Cardiac fibroblast (primary cell): ENCODE data around the gene ZDHHC1.
A peak's percentile ranks its signal among the peaks of the same experiment; 100 is the strongest.
"Not testable (repeated sequence)": the region's sequence is repeated elsewhere in the genome, so short reads cannot be mapped to it uniquely, and the experiment has no call there.

Source experiments
- DNase-seq, 2 donors: peaks; one replicate each; pipeline versions ENCODE4 v3.0.0 to v3.0.0-alpha.2; 2010; ENCODE audit warnings: low read depth in 2 of 2
- H3K4me3 ChIP-seq, 2 donors: replicated peaks in 1 of 2; 1 replicate in 1 of 2; 2 replicates in 1 of 2; pipeline ENCODE4 v1.5.1; 2011; ENCODE audit warnings: low read depth in 2 of 2, low read length in 2 of 2, mild to moderate bottlenecking in 2 of 2, moderate library complexity in 1 of 2
- CTCF ChIP-seq: IDR thresholded peaks from one replicate; pipeline ENCODE4 v1.5.1; 2011; ENCODE audit warnings: low read depth, mild to moderate bottlenecking, low read length, inconsistent platforms

The ZDHHC1 gene

GRCh38 chr16:67364600-67365235 lies 51.6 kb downstream of the ZDHHC1 start:
- H3K4me3 ChIP-seq = no peak overlapping the region
- TF ChIP-seq CTCF = no peak
- DNase-seq = no peak

- TF ChIP-seq CTCF = no peak
- no peak overlapping the region for H3K4me3 ChIP-seq
- DNase-seq = no peak
Measured at GRCh38 chr16:67361038-67361437, 55.2 kb downstream of the ZDHHC1 start.

GRCh38 chr16:67359540-67360269 lies 56.6 kb downstream of the ZDHHC1 start:
- DNase-seq, H3K4me3 ChIP-seq: not testable (repeated sequence)

- DNase-seq = no peak
- TF ChIP-seq CTCF = no peak
- no peak overlapping the region for H3K4me3 ChIP-seq
Measured at GRCh38 chr16:67357561-67357960, 58.7 kb downstream of the ZDHHC1 start.

GRCh38 chr16:67356396-67356795 lies 59.9 kb downstream of the ZDHHC1 start:
- DNase-seq = no peak
- H3K4me3 ChIP-seq = no peak overlapping the region
- TF ChIP-seq CTCF = no peak

GRCh38 chr16:67352463-67352862 lies 63.8 kb downstream of the ZDHHC1 start:
- H3K4me3 ChIP-seq, DNase-seq: not testable (repeated sequence)

GRCh38 chr16:67350324-67350723 lies 66.0 kb downstream of the ZDHHC1 start:
- H3K4me3 ChIP-seq = no peak overlapping the region
- DNase-seq = no peak
- TF ChIP-seq CTCF = no peak

GRCh38 chr16:67349172-67349571 lies 67.1 kb downstream of the ZDHHC1 start:
- DNase-seq = peak; percentile 29 to 54
- peak; percentile 45 for TF ChIP-seq CTCF
- H3K4me3 ChIP-seq = no peak overlapping the region
